IPS-20b (cell line): ENCODE measurements around the gene ZBTB2.
"Not testable (repeated sequence)": the region's sequence is repeated elsewhere in the genome, so short reads cannot be mapped to it uniquely, and the experiment has no call there.

ENCODE experiments used
- H3K27ac ChIP-seq: one replicate; pipeline ENCODE4 v1.5.1; 2013; ENCODE audit warnings: low read length
- H3K27me3 ChIP-seq: 2 replicates; pipeline ENCODE4 v1.6.1; 2013; ENCODE audit warnings: mild to moderate bottlenecking, low read length, inconsistent platforms; ENCODE audit not compliant: insufficient read depth
- H3K36me3 ChIP-seq: 2 replicates; pipeline ENCODE4 v1.6.1; 2013; ENCODE audit warnings: low read depth, mild to moderate bottlenecking, inconsistent platforms, low read length, moderate library complexity; ENCODE audit not compliant: insufficient read depth
- H3K4me1 ChIP-seq: 2 replicates; pipeline ENCODE4 v1.6.1; 2013; ENCODE audit warnings: mild to moderate bottlenecking, control low read depth, inconsistent platforms, low read length, moderate library complexity; ENCODE audit not compliant: insufficient read depth
- H3K4me3 ChIP-seq: 2 replicates; pipeline ENCODE4 v1.5.1; 2013; ENCODE audit warnings: mild to moderate bottlenecking, low read length, inconsistent platforms
- H3K9ac ChIP-seq: 2 replicates; pipeline ENCODE4 v1.6.1; 2013; ENCODE audit warnings: low read depth, mild to moderate bottlenecking, inconsistent platforms, low read length, moderate library complexity
- H3K9me3 ChIP-seq: 2 replicates; pipeline ENCODE4 v1.6.1; 2013; ENCODE audit warnings: mild to moderate bottlenecking, low read depth, low read length, inconsistent platforms; ENCODE audit not compliant: insufficient read depth

ZBTB2 gene

DNA sequence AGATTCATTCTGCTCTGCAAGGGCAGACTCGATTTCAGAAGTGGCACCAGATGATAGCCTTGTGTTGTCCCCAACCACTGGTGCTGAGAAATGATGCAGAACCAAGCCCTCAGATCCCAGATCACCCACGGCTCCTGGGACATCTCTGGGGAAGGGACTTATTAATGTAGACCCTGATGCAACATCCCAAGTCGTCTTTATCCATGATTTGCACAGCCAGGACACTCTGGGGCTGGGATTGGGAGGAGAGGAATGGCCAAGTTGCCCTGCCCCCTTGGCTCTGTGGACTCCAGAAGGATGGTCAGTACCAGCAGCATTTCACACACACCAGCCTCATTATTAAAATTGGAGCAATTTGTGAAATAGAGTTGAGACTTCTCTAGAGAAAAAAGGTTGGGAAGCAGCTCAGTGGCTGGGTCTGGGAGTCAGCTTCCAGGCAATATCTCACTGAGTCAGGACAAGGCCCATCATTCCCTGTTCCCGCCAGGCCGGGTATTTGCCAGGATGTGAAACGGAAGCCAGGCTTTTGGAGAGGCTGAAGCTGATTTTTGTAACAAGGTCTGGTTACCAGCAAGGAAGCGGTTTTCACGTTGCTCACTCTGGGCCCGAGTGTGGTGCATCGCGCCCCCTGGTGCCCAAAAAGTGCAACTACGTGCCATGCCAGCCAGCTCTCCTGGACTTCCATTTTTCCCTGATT, 67.4 kb downstream of the ZBTB2 start:
- Histone ChIP-seq H3K4me1 (peaks cover 12% of the 10 kb centered on the region; the same call in 1 of the 2 replicates), H3K9me3 (no peaks in the 10 kb centered on the region), H3K9ac (no peak overlapping the region), H3K27ac (no peak overlapping the region), H3K4me3 (no peak overlapping the region), H3K36me3 (no peaks in the 10 kb centered on the region), H3K27me3 (peaks cover 14% of the 10 kb centered on the region)

DNA sequence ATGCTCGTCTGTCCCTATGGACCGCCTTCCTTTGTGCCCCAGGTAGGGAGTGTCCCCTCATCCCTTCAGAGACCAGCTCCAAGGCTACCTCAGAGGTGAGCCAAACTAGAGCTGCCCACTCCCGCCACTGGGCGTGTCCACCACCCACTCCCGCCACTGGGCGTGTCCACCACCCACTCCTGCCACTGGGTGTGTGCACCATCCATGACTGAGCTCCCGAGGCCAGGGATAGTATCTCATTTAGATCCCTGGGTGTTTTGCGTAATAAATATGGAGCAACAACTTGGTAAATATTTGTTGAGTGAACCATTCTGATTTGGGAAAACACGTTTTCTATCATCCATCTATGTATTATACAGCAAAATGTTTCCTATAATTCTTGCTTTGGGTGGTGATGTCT, 68.8 kb downstream of the ZBTB2 start:
- no peak overlapping the region for H3K27ac ChIP-seq
- peaks cover 14% of the 10 kb centered on the region for H3K27me3 ChIP-seq
- H3K4me1 ChIP-seq = peaks cover 12% of the 10 kb centered on the region; the same call in 1 of the 2 replicates
- no peaks in the 10 kb centered on the region for H3K36me3 ChIP-seq
- no peaks in the 10 kb centered on the region for H3K9me3 ChIP-seq
- no peak overlapping the region for H3K4me3 ChIP-seq
- H3K9ac ChIP-seq = no peak overlapping the region

DNA sequence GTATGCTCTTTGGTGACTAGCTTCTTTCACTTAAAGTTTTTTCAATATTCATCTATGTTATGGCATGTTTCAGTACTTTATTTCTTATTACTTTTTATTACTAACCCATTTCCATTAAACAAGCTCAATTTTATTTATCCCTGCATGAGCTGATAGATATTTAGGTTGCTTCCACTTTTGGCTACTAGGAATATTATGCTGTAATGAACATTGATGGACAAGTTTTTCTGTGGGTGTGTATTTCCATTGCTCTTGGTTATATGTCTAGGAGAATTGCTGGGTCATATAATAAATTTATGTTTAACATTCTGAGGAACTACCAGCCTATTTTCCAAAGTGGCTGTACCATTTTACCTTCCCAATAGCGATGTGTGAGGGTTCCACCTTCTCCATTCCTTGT, 69.9 kb downstream of the ZBTB2 start:
- Histone ChIP-seq H3K9me3 (no peaks in the 10 kb centered on the region), H3K9ac (no peak overlapping the region), H3K4me3 (no peak overlapping the region), H3K36me3 (no peaks in the 10 kb centered on the region), H3K27me3 (peaks cover 14% of the 10 kb centered on the region), H3K4me1 (peaks cover 12% of the 10 kb centered on the region; the same call in 1 of the 2 replicates), H3K27ac (no peak overlapping the region)

DNA sequence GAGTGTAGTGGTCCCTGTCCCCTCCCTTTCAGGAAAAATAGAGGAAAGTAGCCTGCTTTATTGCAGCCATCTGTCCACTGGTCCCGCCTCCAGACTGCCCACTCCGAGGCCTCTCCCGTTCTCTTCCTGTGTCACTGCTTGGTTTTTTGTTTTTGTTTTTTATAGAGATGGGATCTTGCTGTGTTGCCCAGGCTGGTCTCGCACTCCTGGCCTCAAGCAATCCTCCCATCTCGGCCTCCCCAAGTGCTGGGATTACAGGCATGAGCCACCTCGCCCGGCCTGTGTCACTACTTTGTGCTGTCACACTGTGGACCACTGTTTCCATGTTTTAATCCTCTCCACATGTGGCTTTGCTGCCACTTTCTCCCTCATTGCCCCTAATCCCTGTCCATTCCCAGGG, 71.2 kb downstream of the ZBTB2 start:
- Histone ChIP-seq H3K4me3 (no peak overlapping the region), H3K9ac (no peak overlapping the region), H3K27me3 (peaks cover 8% of the 10 kb centered on the region), H3K36me3 (no peaks in the 10 kb centered on the region), H3K4me1 (peaks cover 8% of the 10 kb centered on the region; the same call in 1 of the 2 replicates), H3K27ac (no peak overlapping the region), H3K9me3 (no peaks in the 10 kb centered on the region)

DNA sequence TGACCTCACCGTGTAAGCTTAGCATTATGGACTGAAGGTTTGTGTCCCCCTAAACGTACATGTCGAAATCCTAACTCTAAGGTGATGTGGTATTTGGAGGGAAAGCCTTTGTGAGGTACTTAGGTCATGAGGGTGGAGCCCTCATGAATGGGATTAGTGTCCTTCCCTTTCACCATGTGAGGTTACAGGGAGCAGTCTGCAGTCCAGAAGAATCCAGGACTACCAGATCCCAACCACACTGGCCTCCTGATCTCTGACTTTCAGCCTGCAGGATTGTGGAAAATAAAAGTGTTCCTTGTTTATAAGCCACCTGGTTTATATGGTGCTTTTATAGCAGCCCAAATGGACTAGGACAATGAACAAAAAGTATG, 73.4 kb downstream of the ZBTB2 start:
- no peaks in the 10 kb centered on the region for H3K9me3 ChIP-seq
- no peaks in the 10 kb centered on the region for H3K36me3 ChIP-seq
- peaks cover 6% of the 10 kb centered on the region; the same call in 1 of the 2 replicates for H3K4me1 ChIP-seq
- no peak overlapping the region for H3K4me3 ChIP-seq
- H3K9ac ChIP-seq = no peak overlapping the region
- H3K27ac ChIP-seq = no peak overlapping the region
- no peaks in the 10 kb centered on the region for H3K27me3 ChIP-seq

DNA sequence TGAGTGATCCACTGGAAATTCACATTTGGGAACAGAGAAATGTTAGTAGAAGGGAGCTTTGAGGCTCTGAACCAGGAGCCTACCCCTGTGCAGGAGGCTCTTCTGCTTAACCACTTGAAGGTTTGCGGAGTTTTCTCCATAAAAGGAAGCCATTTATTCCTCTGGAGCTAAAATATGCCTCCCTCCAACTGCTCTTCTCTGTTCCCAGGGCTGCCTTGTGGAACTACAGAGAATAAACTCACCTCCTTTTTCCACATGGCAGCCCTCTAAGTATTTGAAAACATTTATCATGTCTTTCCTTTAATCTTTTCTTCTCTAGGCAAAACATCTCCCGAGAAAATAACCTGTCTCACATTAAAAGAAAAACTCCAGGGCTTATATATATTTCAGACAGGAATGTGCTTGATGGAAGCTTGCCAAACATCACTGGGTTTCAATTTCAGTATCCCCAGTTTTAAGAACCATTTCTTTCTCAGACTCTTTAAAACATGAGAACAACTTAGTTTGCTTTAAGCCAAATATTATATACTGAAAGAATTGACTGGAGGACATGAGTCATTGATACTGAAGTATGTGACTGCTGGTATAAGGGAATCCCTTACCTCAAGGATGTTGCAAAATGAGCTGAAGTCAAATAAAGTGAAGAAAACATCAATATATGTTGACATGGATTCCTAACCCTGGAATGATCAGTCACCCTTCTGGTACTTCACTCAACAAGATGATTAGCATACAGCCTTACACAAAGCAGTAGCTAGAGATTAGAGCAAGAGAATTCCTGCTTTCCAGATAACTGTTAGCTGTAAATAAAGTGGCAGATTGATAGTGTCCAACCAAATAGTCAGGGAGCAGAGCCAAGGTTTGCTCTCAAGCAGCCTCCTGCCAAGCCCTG, 74.0 kb downstream of the ZBTB2 start:
- H3K4me3 ChIP-seq = no peak overlapping the region
- no peaks in the 10 kb centered on the region for H3K27me3 ChIP-seq
- H3K27ac ChIP-seq = no peak overlapping the region
- H3K9ac ChIP-seq = no peak overlapping the region
- H3K36me3 ChIP-seq = no peaks in the 10 kb centered on the region
- no peaks in the 10 kb centered on the region for H3K9me3 ChIP-seq
- peaks cover 8% of the 10 kb centered on the region; the same call in 1 of the 2 replicates for H3K4me1 ChIP-seq

DNA sequence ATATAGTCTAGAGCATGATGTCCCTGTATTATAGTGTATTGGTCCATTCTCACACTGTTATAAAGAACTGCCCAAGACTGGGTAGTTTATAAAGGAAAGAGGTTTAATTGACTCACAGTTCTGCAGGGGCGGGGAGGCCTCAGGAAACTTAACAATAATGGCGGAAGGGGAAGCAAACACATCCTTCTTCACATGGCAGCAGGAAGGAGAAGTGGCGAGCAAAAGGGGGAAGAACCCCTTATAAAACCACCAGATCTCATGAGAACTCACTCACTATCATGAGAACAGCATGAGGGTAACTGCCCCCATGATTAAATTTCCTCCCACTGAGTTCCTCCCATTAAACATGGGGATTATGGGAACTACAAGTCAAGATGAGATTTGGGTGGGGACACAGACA, 75.7 kb downstream of the ZBTB2 start:
- H3K9ac ChIP-seq, H3K9me3 ChIP-seq, H3K4me3 ChIP-seq, H3K27ac ChIP-seq, H3K4me1 ChIP-seq, H3K27me3 ChIP-seq, H3K36me3 ChIP-seq: not testable (repeated sequence)
